ENCODE results near the gene SRRM4. TPM values are rescaled to one million over a fixed set of nuclear protein-coding genes. Genes with fewer than 3 reads are reported as not detected.
"Not testable (repeated sequence)": the region's sequence is repeated elsewhere in the genome, so short reads cannot be mapped to it uniquely, and the experiment has no call there.

Gene SRRM4
- total RNA-seq, 1 donor: not detected

DNA sequence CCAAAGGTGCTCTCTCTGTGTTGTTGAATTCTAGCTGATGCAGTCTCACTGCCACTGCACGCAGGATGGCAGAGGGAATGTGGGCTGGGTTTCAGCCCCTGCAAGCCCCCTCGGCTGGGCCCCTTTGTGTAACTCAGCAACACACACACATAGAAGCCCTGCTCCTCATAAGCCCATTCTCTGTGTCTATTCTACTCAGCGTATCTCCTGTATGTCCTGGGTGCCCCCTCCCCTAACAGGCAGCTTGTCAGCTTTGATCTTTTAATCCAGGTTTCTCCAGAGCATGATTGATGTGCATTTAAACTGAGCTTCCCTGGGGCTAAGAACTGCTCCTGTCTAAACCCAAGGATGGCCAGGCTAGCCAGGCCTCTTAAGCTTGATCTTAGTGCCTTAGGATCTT, 43.0 kb downstream of the SRRM4 start:
- H3K4me2 ChIP-seq (ENCODE audit: insufficient read depth, low read length): no peak overlapping the region
- H3K4me3 ChIP-seq (ENCODE audit: insufficient read depth, low read length): no peak overlapping the region
- no peaks in the 10 kb centered on the region for H3K79me2 ChIP-seq (ENCODE audit: insufficient read depth, low read length)
- H4K20me1 ChIP-seq (ENCODE audit: insufficient read depth, low read length): no peaks in the 10 kb centered on the region
- H2AFZ ChIP-seq (ENCODE audit: low read length): no peak overlapping the region
- no peak overlapping the region for H3K27ac ChIP-seq (ENCODE audit: low read depth, low read length)
- no peaks in the 10 kb centered on the region for H3K4me1 ChIP-seq (ENCODE audit: insufficient read depth, low read length)
- H3K9me3 ChIP-seq (ENCODE audit: low read depth, low read length): peaks cover 2% of the 10 kb centered on the region
- no peaks in the 10 kb centered on the region for H3K27me3 ChIP-seq (ENCODE audit: insufficient read depth, low read length)
- TF ChIP-seq, protein P1, sequence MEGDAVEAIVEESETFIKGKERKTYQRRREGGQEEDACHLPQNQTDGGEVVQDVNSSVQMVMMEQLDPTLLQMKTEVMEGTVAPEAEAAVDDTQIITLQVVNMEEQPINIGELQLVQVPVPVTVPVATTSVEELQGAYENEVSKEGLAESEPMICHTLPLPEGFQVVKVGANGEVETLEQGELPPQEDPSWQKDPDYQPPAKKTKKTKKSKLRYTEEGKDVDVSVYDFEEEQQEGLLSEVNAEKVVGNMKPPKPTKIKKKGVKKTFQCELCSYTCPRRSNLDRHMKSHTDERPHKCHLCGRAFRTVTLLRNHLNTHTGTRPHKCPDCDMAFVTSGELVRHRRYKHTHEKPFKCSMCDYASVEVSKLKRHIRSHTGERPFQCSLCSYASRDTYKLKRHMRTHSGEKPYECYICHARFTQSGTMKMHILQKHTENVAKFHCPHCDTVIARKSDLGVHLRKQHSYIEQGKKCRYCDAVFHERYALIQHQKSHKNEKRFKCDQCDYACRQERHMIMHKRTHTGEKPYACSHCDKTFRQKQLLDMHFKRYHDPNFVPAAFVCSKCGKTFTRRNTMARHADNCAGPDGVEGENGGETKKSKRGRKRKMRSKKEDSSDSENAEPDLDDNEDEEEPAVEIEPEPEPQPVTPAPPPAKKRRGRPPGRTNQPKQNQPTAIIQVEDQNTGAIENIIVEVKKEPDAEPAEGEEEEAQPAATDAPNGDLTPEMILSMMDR (IDR thresholded peaks at IDR 0.05; ENCODE audit: extremely low read depth, low read depth, low read length): no peak
- no peak for DNase-seq (ENCODE audit: insufficient read length, low spot score, missing footprints)
- no peaks in the 10 kb centered on the region for H3K36me3 ChIP-seq (ENCODE audit: insufficient read depth, low read length)

DNA sequence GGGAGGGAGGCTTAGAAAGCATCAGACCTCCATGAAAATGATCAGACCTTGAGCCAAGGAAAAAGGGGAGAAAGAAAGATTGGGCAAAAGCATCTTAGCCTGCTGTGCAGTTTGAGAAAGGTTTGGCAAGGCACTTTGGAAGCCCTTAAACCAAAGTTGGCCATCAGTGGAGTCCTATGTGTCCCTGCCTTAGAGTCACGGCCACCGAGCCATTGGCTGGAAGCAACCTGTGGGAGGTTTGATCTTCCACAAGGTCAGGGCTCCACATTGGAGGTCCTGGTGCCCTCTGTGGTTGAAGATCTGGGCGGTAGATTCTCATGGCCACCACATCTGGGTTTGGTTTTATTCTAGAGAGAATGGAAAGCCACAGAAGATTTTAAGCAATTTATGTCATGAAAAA, 44.4 kb downstream of the SRRM4 start:
- no peak overlapping the region for H2AFZ ChIP-seq (ENCODE audit: low read length)
- H3K4me1 ChIP-seq (ENCODE audit: insufficient read depth, low read length): no peaks in the 10 kb centered on the region
- no peak overlapping the region for H3K27ac ChIP-seq (ENCODE audit: low read depth, low read length)
- no peaks in the 10 kb centered on the region for H4K20me1 ChIP-seq (ENCODE audit: insufficient read depth, low read length)
- H3K9me3 ChIP-seq (ENCODE audit: low read depth, low read length): peaks cover 2% of the 10 kb centered on the region
- H3K36me3 ChIP-seq (ENCODE audit: insufficient read depth, low read length): no peaks in the 10 kb centered on the region
- TF ChIP-seq, protein P1 (IDR thresholded peaks at IDR 0.05; ENCODE audit: extremely low read depth, low read depth, low read length): no peak
- no peak overlapping the region for H3K4me3 ChIP-seq (ENCODE audit: insufficient read depth, low read length)
- H3K4me2 ChIP-seq (ENCODE audit: insufficient read depth, low read length): no peak overlapping the region
- H3K79me2 ChIP-seq (ENCODE audit: insufficient read depth, low read length): no peaks in the 10 kb centered on the region
- DNase-seq (ENCODE audit: insufficient read length, low spot score, missing footprints): no peak
- H3K27me3 ChIP-seq (ENCODE audit: insufficient read depth, low read length): no peaks in the 10 kb centered on the region

DNA sequence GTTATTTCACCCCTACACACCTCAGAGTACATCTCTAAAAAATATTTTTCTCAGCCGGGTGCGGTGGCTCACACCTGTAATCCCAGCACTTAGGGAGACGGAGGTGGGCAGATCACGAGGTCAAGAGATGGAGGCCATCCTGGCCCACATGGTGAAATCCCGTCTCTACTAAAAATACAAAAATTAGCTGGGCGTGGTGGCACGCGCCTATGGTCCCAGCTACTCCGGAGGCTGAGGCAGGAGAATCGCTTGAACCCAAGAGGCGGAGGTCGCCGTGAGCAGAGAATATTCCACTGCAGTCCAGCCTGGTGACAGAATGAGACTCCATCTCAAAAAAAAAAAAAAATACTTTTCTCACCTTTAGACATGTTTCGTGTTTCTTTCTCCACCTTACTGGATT, 52.0 kb downstream of the SRRM4 start:
- H3K36me3 ChIP-seq (ENCODE audit: insufficient read depth, low read length); H3K4me1 ChIP-seq (ENCODE audit: insufficient read depth, low read length); H3K27me3 ChIP-seq (ENCODE audit: insufficient read depth, low read length); H4K20me1 ChIP-seq (ENCODE audit: insufficient read depth, low read length); H3K9me3 ChIP-seq (ENCODE audit: low read depth, low read length); H3K4me3 ChIP-seq (ENCODE audit: insufficient read depth, low read length); H3K4me2 ChIP-seq (ENCODE audit: insufficient read depth, low read length); H3K27ac ChIP-seq (ENCODE audit: low read depth, low read length); DNase-seq (ENCODE audit: insufficient read length, low spot score, missing footprints); H2AFZ ChIP-seq (ENCODE audit: low read length); H3K79me2 ChIP-seq (ENCODE audit: insufficient read depth, low read length): not testable (repeated sequence)

DNA sequence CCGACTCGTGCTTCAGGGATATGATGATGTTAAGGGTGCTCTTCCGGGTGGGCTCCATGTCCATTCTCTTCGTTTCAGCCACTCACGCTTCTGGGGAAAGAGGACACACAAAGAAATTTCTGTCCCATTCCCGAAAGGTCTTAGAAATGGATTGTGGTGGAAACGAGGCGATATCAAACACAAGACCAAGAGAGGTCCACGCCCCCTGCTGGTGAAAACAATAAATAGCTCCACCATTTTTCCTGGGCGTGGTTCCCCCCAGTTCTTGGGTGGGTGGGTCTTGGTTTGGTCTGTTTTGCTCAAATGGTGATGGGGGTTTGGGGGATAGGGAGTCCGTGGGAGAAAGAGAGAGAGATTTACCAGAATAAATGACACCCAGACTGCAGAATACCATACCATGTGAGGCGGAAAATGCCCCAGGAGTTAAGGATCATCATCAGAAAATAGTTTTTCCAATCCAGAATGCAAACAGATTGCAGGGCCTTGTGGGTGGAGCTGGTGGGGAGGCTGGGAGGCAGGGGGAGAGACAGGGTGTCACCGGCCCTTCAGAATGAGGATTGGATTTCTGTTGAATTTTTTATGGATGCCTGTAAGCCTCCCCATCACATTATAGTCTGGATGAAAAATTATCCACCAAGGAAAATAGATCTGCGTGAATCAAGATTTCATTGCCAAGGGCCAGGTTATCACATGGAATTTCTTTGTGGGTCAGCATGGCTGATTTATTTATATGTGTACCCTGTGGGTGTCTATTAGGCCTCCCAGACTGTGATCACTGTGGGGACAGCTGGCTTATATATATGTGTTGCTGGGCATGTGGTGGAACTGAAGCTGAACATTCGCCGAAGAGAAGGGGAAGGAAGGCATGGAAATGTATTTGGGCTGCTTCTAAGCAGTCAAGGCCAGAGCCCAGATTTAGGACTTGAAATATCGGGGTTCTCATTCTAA, 55.8 kb downstream of the SRRM4 start:
- Histone ChIP-seq H3K27me3 (ENCODE audit: insufficient read depth, low read length) (no peaks in the 10 kb centered on the region), H3K4me3 (ENCODE audit: insufficient read depth, low read length) (no peak overlapping the region), H3K79me2 (ENCODE audit: insufficient read depth, low read length) (no peaks in the 10 kb centered on the region), H3K4me2 (ENCODE audit: insufficient read depth, low read length) (no peak overlapping the region), H4K20me1 (ENCODE audit: insufficient read depth, low read length) (no peaks in the 10 kb centered on the region), H2AFZ (ENCODE audit: low read length) (no peak overlapping the region), H3K9me3 (ENCODE audit: low read depth, low read length) (no peaks in the 10 kb centered on the region), H3K36me3 (ENCODE audit: insufficient read depth, low read length) (no peaks in the 10 kb centered on the region), H3K27ac (ENCODE audit: low read depth, low read length) (no peak overlapping the region), H3K4me1 (ENCODE audit: insufficient read depth, low read length) (no peaks in the 10 kb centered on the region)
- DNase-seq (ENCODE audit: insufficient read length, low spot score, missing footprints): no peak
- TF ChIP-seq, protein P1 (IDR thresholded peaks at IDR 0.05; ENCODE audit: extremely low read depth, low read depth, low read length): peak; percentile 45

Data from osteoblast (primary cell).